ENCODE results near the gene PGM2. TPM values are rescaled to one million over a fixed set of nuclear protein-coding genes. Genes with fewer than 3 reads are reported as not detected.

The PGM2 gene
- total RNA-seq, 6 donors from 2014 or later: 11.1 to 30.6 (median 14.1) TPM

- peak overlapping the region; percentile 72 to 89 (median 82) for H3K4me3 ChIP-seq
- WGBS, 2 donors: 0 to 1% methylated on average over 14 of the region's 14 CpGs
- peak; percentile 27 to 58 for ATAC-seq (ENCODE audit: low FRiP score in 2 of 2)
Measured at GRCh38 chr4:37825968-37826294, 555 bp upstream of the PGM2 start.

GRCh38 chr4:37827030-37827685 is 672 bp downstream of the PGM2 start:
- H3K9me3 ChIP-seq: no peaks in the 10 kb centered on the region
- peak overlapping the region; percentile 70 to 94 (median 78) for H3K27ac ChIP-seq
- H3K27me3 ChIP-seq: no peaks in the 10 kb centered on the region
- peaks cover 12 to 24% (median 20%) of the 10 kb centered on the region in 4 donors for H3K4me1 ChIP-seq
- DNase-seq: peak in 1 of 2 donors; percentile 36
- WGBS, 2 donors: 4 to 12% methylated on average over 18 to 38 of the region's 38 CpGs
- H3K36me3 ChIP-seq: peaks cover 0 to 16% (median 8%) of the 10 kb centered on the region in 4 donors
- TF ChIP-seq EP300 (IDR thresholded peaks at IDR 0.05): no peak
- peak in 1 of 6 experiments; percentile 1 for TF ChIP-seq CTCF (IDR thresholded peaks at IDR 0.05)
- no peak for TF ChIP-seq POLR2A (IDR thresholded peaks at IDR 0.05)
- TF ChIP-seq POLR2AphosphoS5 (IDR thresholded peaks at IDR 0.05): no peak
- H3K4me3 ChIP-seq: peak overlapping the region; percentile 72 to 89 (median 82)
- ATAC-seq (ENCODE audit: low FRiP score in 2 of 2): peak; percentile 44 to 47

More at GRCh38 chr4:37825968-37826294, 555 bp upstream of the PGM2 start:
- no peak for DNase-seq
- H3K4me1 ChIP-seq: peaks cover 12 to 24% (median 20%) of the 10 kb centered on the region in 4 donors
- TF ChIP-seq CTCF (IDR thresholded peaks at IDR 0.05): peak in 1 of 6 experiments; percentile 13
- no peak for TF ChIP-seq POLR2AphosphoS5 (IDR thresholded peaks at IDR 0.05)
- no peaks in the 10 kb centered on the region for H3K9me3 ChIP-seq
- H3K27ac ChIP-seq: peak overlapping the region; percentile 70 to 94 (median 78)
- peaks cover 0 to 10% (median 7%) of the 10 kb centered on the region in 4 donors for H3K36me3 ChIP-seq
- H3K27me3 ChIP-seq: no peaks in the 10 kb centered on the region

- Histone ChIP-seq H3K27me3 (no peaks in the 10 kb centered on the region), H3K9me3 (no peaks in the 10 kb centered on the region), H3K27ac (no peak overlapping the region), H3K4me3 (peak overlapping the region in 2 of 4 donors; percentile 83 to 89), H3K4me1 (peaks cover 12 to 24% (median 20%) of the 10 kb centered on the region in 4 donors), H3K36me3 (peaks cover 0 to 20% (median 8%) of the 10 kb centered on the region in 4 donors)
- DNase-seq: no peak
- WGBS, 2 donors: 53 to 81% methylated on average over 1 of the region's 1 CpG
- ATAC-seq (ENCODE audit: low FRiP score in 2 of 2): no peak
- TF ChIP-seq EP300 (IDR thresholded peaks at IDR 0.05) (no peak), POLR2A (IDR thresholded peaks at IDR 0.05) (no peak), CTCF (IDR thresholded peaks at IDR 0.05) (no peak), POLR2AphosphoS5 (IDR thresholded peaks at IDR 0.05) (no peak)
Measured at GRCh38 chr4:37827802-37828321, 1.4 kb downstream of the PGM2 start.

GRCh38 chr4:37828843-37829242 is 2.4 kb downstream of the PGM2 start:
- Histone ChIP-seq H3K27me3 (no peaks in the 10 kb centered on the region), H3K27ac (no peak overlapping the region), H3K4me3 (no peak overlapping the region), H3K4me1 (peaks cover 12 to 24% (median 20%) of the 10 kb centered on the region in 4 donors), H3K9me3 (no peaks in the 10 kb centered on the region), H3K36me3 (peaks cover 0 to 28% (median 8%) of the 10 kb centered on the region in 4 donors)
- DNase-seq: no peak
- ATAC-seq (ENCODE audit: low FRiP score in 2 of 2): no peak
- TF ChIP-seq CTCF (IDR thresholded peaks at IDR 0.05) (no peak), POLR2AphosphoS5 (IDR thresholded peaks at IDR 0.05) (no peak), POLR2A (IDR thresholded peaks at IDR 0.05) (no peak), EP300 (IDR thresholded peaks at IDR 0.05) (no peak)
- 91 to 97% methylated on average over 3 of the region's 3 CpGs for WGBS, 2 donors

All from upper lobe of left lung (tissue), 6 donors.